ENCODE measurements around the gene ZNF610. TPM values are rescaled to one million over a fixed set of nuclear protein-coding genes. Genes with fewer than 3 reads are reported as not detected.

Gene ZNF610
- not detected in 5 replicates for total RNA-seq (2022; extraction: Qiagen RNA extraction)

GRCh38 chr19:52336117-52336790 is at the start of gene ZNF610:
TSS of gene ZNF610 (plus strand) at chr19:52336243. CDS start at chr19:52349173, 12,930 bp downstream.

GRCh38 chr19:52296773-52297600 is 39.1 kb upstream of the ZNF610 start, which contains the start of gene ZNF480:
TSS of gene ZNF480 (plus strand) at chr19:52297169. CDS start at chr19:52300413, 3,244 bp downstream.

GRCh38 chr19:52369559-52370340 is 33.7 kb downstream of the ZNF610 start, which contains the start of gene ZNF880:
TSS of gene ZNF880 (plus strand) at chr19:52369923. CDS start at chr19:52369966, 43 bp downstream.

GRCh38 chr19:52397310-52398080 is 61.5 kb downstream of the ZNF610 start, which contains the start of gene ZNF528:
TSS of gene ZNF528 (plus strand) at chr19:52397849. CDS start at chr19:52402014, 4,165 bp downstream.

Other genes with a start within 250 kb of the ZNF610 start
- 2.0 to 2.6 TPM (median 2.4 TPM) in 5 replicates for gene ZNF841, start 240.5 kb upstream of the ZNF610 start, total RNA-seq (2022; extraction: Qiagen RNA extraction)
- gene ZNF616, start 196.3 kb upstream of the ZNF610 start, total RNA-seq (2022; extraction: Qiagen RNA extraction), result 0.55 to 1.1 TPM (median 0.66 TPM) in 5 replicates
- 0.41 to 1.6 TPM (median 0.61 TPM) in 5 replicates for gene ZNF836, start 164.6 kb upstream of the ZNF610 start, total RNA-seq (2022; extraction: Qiagen RNA extraction)
- gene PPP2R1A, start 146.2 kb upstream of the ZNF610 start, total RNA-seq (2022; extraction: Qiagen RNA extraction), result 207 to 312 TPM (median 302 TPM) in 5 replicates
- 7.5 to 11.5 TPM (median 9.5 TPM) in 5 replicates for gene ZNF766, start 66.7 kb upstream of the ZNF610 start, total RNA-seq (2022; extraction: Qiagen RNA extraction)
- 7.0 to 16.7 TPM (median 16.1 TPM) in 5 replicates for gene ZNF480, start 39.1 kb upstream of the ZNF610 start, total RNA-seq (2022; extraction: Qiagen RNA extraction)
- gene ZNF880, start 33.7 kb downstream of the ZNF610 start, total RNA-seq (2022; extraction: Qiagen RNA extraction), result 0.39 to 1.3 TPM (median 0.81 TPM) in 5 replicates
- 0.05 to 0.39 TPM (median 0.17 TPM) in 4 of 5 replicates, not detected in the other for gene ZNF528, start 61.6 kb downstream of the ZNF610 start, total RNA-seq (2022; extraction: Qiagen RNA extraction)
- gene ZNF534, start 92.9 kb downstream of the ZNF610 start, total RNA-seq (2022; extraction: Qiagen RNA extraction), result not detected in 5 replicates
- gene ZNF578, start 117.3 kb downstream of the ZNF610 start, total RNA-seq (2022; extraction: Qiagen RNA extraction), result not detected in 5 replicates
- gene ZNF808, start 191.4 kb downstream of the ZNF610 start, total RNA-seq (2022; extraction: Qiagen RNA extraction), result 0.06 to 0.24 TPM (median 0.20 TPM) in 5 replicates
- 0.11 to 0.28 TPM (median 0.21 TPM) in 5 replicates for gene ZNF701, start 234.0 kb downstream of the ZNF610 start, total RNA-seq (2022; extraction: Qiagen RNA extraction)